Germinal center (tissue), 1 donor: Measurements from ENCODE around the gene KIRREL2.
"Not testable (repeated sequence)": the region's sequence is repeated elsewhere in the genome, so short reads cannot be mapped to it uniquely, and the experiment has no call there.

Source experiments
- DNase-seq: peaks from one replicate; pipeline ENCODE4 v3.0.0; 2012; ENCODE audit warnings: mixed read lengths, low spot score

KIRREL2 gene

GRCh38 chr19:35856546-35857149 lies at the start of gene KIRREL2:
Gene KIRREL2 (plus strand): TSS chr19:35856911. CDS start chr19:35857120, 209 bp downstream.
- peak; percentile 33 for DNase-seq

- DNase-seq = no peak
Observed at GRCh38 chr19:35807633-35808032, 49.1 kb upstream of the KIRREL2 start.

DNA sequence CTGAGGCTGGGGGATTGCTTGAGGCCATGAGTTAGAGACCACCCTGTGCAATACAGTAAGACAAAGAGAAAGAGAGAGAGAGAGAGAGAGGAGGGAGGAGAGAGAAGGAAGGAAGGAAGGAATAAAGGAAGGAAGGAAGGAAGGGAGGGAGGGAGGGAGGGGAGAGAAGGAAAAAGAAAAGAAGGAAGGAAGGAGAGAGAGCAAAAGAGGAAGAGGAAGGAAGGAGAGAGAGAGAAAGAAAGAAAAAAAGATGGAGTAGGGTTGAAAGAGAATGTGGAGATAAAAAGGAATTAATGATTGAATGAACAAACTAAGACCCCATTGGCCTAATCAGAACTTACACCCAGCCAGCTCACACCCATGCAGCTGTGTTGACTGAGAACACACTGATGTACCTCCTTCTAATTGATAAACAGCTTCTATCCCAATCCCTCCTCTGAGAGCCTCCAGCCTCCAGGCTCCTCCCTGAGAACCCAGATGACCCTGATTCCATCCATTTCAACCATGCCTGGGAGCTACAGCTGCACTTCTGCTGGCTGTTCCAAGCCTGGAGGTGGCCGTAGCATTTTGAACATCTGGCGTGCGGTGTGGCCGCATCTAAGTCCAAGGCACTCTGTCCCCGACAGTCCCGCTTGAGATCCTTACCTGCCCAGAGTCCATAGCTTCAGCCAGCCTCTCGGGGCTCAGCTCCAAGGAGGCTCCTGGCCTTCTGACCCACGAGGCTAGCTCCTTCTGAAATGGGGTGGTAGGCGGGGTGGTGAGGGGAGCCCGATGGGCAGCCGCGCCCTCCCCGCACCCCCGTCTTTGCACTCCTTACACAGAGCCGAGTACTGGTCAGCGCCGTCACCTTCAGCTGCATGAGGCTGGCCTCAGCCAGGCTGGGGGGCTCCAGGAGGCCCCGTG lies 45.1 kb upstream of the KIRREL2 start:
- DNase-seq = no peak

DNA sequence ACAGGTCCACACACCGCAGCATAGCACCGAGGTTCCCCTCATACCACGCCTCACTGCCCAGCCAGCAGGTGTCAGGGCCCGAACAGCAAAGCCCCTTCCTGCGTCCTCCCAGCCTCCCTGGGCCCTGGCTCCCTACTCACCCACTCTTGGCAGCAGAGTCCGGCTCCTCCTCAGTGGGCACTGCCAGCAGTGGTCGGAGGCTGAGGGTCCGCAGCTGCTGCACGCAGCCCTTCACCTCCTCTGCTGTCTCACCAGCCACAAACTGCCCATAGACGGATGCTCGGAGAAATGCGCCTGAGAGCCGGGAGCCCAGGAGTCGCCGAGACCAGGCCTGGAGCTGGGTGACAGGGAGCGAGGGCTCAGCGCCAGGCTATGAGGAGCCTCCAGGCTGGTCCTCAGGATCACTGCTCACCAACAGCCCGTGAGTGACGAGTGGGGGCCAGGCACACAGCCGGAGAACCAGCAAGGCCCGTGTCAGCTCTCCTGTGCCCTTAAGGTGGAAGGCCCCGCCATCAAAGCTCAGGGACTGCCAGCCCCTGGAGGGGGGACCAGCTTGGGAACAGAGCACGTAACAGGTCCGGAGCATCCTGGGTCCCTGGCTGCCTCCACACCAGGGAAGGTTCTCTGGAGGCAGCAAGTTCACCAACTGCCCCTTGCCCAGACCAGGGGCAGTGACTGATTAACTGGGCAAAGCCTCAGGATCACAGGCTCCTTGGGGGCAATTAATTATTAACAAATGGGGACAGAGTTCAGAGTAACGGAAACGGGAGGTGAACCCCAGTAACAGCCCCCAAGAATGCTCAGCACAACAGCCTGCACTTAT lies 44.3 kb upstream of the KIRREL2 start, which contains the start of gene PRODH2:
TSS of gene PRODH2 (minus strand) at position 626 of the 823 bp plus-strand sequence. CDS start at position 586, 40 bp downstream.
- no peak for DNase-seq

DNA sequence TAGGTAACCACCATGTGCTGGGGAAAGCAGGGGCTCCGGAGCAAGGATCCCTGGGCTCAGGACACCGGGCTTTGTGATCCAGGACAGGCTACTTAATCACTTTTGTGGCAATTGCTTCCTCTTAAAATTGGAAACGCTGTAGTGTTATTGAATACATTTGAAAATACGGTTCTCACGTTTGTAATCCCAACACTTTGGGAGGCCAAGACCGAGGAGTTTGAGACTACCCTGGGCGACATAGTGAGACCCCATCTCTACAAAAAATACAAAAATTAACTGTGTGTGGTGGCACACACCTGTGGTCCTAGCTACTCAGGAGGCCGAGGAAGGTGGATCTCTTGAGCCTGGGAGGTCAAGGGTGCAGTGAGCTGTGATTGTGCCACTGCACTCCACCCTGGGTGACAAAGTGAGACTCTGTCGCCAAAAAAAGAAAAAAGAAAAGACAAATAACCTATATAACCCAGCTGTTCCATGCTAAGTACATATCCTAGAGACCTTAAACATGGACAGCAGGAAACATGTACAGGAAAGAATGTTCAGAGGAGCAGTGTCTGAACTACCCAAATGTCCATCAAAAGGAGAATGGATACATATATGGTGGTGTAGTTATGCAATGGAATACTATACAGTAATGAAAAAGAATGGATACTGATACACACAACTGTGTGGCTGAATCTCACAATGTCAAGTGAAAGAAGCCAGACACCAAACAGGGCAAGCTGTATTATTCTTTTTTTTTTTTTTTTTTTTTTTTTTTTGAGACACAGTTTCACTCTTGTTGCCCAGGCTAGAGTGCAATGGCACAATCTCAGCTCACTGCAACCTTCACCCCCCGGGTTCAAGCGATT lies 43.4 kb upstream of the KIRREL2 start:
- no peak for DNase-seq

DNA sequence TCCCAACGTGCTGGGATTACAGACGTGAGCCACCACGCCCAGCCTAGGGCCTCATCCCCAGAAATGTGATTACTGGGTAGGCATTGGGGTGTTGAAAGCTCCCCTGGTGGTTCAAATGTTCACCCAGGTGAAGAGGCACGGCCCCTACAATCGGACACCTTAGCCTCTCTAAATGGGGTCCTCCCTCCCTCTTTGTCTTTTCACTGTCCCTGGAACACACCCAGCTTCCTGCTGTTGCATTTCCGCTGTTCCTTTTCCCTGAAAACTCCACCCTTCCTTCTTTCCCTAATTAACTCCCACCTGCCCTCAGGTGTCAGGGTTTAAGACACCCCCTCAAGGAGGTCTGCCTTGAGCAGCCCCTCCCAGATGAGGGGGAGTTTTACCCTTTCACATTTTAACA lies 40.4 kb upstream of the KIRREL2 start:
- no peak for DNase-seq

- DNase-seq = no peak
Observed at GRCh38 chr19:35816846-35817245, 39.9 kb upstream of the KIRREL2 start.

DNA sequence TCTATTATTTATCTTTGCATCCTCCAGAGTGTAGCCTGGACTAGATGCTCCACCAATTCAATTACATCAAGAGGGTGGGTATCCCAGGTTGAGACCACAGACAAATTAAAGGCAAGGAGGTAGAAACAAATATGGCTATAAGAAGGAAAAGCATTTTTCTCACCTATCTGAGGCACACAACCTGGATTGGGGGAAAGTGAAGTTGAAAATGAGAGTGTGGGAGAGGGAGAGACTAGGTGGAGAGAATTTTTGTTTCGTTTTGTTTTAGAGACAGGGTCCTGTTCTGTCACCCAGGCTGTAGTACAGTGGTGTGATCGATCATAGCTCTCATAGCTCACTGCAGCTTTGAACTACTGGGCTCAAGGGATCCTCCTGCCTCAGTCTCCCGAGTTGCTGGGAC lies 38.3 kb upstream of the KIRREL2 start:
- DNase-seq = no peak

GRCh38 chr19:35822579-35822978 lies 34.1 kb upstream of the KIRREL2 start:
- no peak for DNase-seq

DNA sequence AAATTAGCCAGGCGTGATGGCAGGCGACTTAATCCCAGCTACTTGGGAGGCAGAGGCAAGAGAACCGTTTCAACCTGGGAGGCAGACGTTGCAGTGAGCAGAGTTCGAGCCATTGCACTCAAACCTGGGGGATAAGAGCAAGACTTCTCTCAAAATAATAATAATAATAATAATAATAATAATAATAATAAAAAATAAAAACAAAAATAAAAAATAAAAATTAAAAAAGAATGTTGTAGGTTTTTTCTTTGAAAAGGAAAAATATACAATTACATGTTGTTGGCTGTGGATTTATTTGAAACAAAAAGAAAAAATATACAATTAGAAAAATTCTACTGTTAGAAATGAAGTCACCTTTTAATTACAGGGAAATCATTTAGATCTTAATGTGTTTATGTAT lies 32.6 kb upstream of the KIRREL2 start:
- DNase-seq = no peak

DNA sequence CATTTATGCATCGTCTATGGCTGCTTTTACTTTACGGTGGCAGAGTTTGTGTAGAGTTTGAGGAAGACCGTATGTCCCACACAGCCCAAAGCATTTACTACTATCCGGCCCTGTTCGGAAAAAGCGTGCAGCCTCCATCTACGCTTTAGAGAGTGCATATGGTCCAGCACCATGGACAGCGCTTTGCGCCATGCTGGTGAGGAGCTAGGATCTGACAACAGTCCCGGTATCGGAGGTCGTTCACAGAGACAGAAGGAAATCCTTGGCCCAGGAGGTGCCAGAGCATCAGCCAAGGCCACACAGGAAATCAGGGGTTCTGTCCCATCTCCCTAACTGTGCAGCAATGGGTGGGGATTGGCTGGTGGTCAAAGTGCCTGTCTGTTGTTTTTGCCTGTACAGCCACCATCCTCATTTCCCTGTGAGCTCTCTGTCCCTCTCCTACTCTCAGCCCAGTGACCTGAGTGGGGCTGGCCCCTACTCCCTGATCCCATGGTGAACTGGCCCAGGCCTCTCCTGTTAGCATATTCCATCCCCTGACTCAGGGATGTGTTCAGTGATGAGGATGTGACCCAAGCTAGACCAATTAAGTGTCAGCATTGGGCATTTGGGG lies 27.9 kb upstream of the KIRREL2 start:
- DNase-seq = peak; percentile 38

DNA sequence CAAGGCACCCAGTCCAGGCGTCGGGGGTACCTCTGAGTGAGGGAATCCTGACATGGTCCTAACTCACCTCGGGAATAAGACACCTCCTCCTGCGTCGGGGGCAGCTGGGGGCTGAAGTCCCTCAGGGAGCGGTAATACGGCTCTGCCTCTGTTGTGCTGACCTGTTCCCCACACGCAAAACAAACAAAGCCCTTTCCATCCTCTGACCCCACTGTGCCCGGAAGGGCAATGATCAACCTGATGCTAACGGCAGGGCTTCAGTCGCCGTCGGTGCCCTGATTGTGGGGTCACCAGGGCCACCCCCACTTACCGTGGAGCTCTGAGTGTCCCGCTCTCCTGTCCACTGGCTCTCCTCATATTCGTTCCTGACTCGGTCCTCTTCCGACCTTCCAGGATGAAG lies 25.7 kb upstream of the KIRREL2 start:
- DNase-seq = no peak

GRCh38 chr19:35832054-35832453 lies 24.7 kb upstream of the KIRREL2 start:
- DNase-seq = no peak

DNA sequence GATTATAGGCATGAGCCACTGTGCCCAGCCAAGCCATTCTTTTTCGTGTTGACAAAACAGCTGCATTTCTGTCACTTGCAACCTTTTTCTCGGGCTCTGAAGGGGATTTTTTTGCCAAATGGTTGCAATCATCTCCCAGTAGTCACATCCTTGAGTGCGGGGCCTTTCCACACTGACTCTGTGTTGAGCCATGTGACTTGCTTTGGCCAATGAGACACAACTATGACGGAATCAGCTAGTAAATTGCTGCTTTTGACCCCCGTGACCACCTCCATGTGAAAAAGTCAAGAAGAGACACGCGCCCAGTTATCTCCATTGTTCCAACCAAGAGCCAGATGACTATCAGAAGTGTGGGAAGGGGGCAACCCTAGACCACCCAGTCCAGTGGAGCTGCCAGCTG lies 22.7 kb upstream of the KIRREL2 start:
- DNase-seq = no peak

DNA sequence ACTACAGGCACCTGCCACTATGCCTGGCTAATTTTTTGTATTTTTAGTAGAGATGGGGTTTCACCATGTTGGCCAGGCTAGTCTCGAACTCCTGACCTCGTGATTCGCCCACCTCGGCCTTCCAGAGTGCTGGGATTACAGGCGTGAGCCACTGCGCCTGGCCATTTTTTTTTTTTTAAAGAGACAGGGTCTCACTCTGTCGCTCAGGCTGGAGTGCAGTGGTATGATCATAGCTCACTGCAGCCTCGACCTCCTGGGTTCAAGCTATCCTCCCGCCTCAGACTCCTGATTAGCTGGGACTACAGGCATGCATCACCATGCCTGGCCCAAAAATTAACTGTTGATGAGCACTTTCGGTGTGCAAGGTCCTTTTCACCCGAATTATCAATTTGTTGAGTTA lies 20.6 kb upstream of the KIRREL2 start:
- DNase-seq = not testable (repeated sequence)

DNA sequence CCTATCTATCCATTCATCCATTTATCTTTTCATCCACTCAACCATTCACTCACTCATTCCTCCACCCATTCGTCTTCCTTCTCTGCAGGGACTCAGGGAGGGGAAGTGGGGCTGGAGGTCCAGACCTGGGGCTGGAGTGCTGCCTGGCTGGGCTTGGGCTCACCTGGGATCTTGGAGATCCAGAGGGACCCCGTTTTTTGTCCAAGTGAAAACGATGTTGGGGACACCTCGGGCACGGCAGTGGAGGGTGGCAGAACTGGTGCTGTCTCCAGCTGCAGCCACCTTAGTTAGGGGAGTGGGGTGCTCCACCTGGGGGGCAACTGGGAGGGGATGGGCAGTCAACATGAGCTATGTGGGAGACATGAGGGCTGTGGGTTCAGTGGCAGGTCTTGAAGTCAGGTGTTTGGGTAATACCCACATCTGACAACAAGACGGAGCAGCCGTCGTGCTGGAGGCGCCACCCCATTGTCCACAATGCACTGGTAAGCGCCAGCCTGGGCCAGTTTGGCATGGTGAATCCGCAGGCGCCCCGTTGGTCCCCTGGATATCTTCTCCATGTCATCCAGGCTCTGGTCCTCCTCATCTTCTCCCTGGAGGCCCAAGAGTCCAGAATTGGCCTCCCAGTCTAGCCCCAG lies 14.6 kb upstream of the KIRREL2 start:
- DNase-seq = no peak

GRCh38 chr19:35842666-35843272 lies 13.9 kb upstream of the KIRREL2 start:
- DNase-seq = no peak

GRCh38 chr19:35843676-35844481 lies 12.8 kb upstream of the KIRREL2 start:
- DNase-seq = no peak

GRCh38 chr19:35844482-35845214 lies 12.1 kb upstream of the KIRREL2 start:
- DNase-seq = no peak
